ENCODE results near the gene TBX5. TPM values are rescaled to one million over a fixed set of nuclear protein-coding genes. Genes with fewer than 3 reads are reported as not detected.

TBX5 gene
- total and polyA plus RNA-seq, 2 of the 4 experiments (the other 2 are of a cell fraction): 13.3 to 14.7 TPM

DNA sequence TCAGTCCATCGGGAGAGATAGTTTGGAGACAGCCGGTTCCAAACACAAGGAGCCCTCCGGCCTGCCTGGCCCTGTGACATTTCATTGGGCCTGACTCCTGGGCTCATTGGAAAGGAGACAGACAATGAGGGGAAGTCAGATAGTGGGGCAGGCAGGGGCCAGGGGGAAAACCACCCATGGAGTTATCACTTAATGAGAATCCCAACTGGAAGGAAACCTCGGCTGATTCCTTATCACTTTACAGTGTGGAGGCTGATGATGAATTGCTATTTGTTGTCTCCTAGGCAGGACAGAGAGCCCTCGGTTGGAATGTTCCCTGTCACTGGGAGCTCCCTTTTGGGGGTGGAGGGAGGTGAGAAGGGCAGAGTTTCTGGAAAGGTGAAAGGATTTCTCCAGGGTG lies 44.4 kb downstream of the TBX5 start:
- no peak overlapping the region for H3K4ac ChIP-seq (ENCODE audit: low read depth, low read length)
- H2BK5ac ChIP-seq (ENCODE audit: low read depth, low read length, poor library complexity, severe bottlenecking): no peak overlapping the region
- no peaks in the 10 kb centered on the region; the same call in 1 of the 2 replicates for H3K9me3 ChIP-seq (ENCODE audit: control insufficient read depth, insufficient read depth, low read length)
- H4K5ac ChIP-seq (ENCODE audit: low read depth, low read length): no peak overlapping the region
- H3K79me1 ChIP-seq (ENCODE audit: low read depth in 1 of 2, low read length in 2 of 2): peaks cover 50 to 82% of the 10 kb centered on the region in 2 experiments
- no peak overlapping the region for H3K56ac ChIP-seq (ENCODE audit: extremely low read depth, insufficient read depth, low read length)
- WGBS, 2 experiments (ENCODE audit: extremely low coverage in 2 of 2, insufficient read length in 1 of 2): 53% methylated on average over 3 of the region's 5 CpGs; no CpG with 5 or more reads in 1 of the 2 experiments
- no peak overlapping the region for H4K91ac ChIP-seq (ENCODE audit: insufficient read depth, low read depth, low read length)
- no peak overlapping the region for H4K8ac ChIP-seq (ENCODE audit: low read depth in 2 of 2, low read length in 2 of 2)
- H2BK120ac ChIP-seq (ENCODE audit: low read depth, low read length): no peak overlapping the region
- no peaks in the 10 kb centered on the region for H3K27me3 ChIP-seq (ENCODE audit: control insufficient read depth, insufficient read depth, low read length)
- H2BK20ac ChIP-seq (ENCODE audit: low read depth, low read length): no peak overlapping the region
- in situ Hi-C loops (cut with MboI; ENCODE audit: low sequenced_read_pairs): no loop called here
- ChIA-PET CTCF (no interaction called here), POLR2A (ENCODE audit: unreplicated experiment) (no interaction called here)
- DNase-seq: no peak
- no peak overlapping the region for H2AFZ ChIP-seq (replicated peaks; ENCODE audit: low read length, poor library complexity)
- intact Hi-C loops (cut with micrococcal nuclease): no loop called here
- H3K4me1 ChIP-seq (ENCODE audit: control insufficient read depth, insufficient read depth, low read length): peaks cover 2% of the 10 kb centered on the region; the same call in 1 of the 2 replicates
- no peak overlapping the region for H3K14ac ChIP-seq (replicated peaks; ENCODE audit: low read depth, low read length)
- H3K9me1 ChIP-seq (ENCODE audit: insufficient read depth, low read length): peaks cover 14% of the 10 kb centered on the region; the same call in 1 of the 2 replicates
- no peak overlapping the region for H2BK15ac ChIP-seq (ENCODE audit: low read depth, low read length)
- no peak overlapping the region for H3K27ac ChIP-seq (ENCODE audit: insufficient read depth, low read length)
- dilution Hi-C loops (cut with HindIII; ENCODE audit: low sequenced_read_pairs, unreplicated experiment): no loop called here
- H3K18ac ChIP-seq (ENCODE audit: low read depth, low read length): no peak overlapping the region
- H4K20me1 ChIP-seq (ENCODE audit: insufficient read depth, low read length): peaks cover 20% of the 10 kb centered on the region; the same call in 1 of the 2 replicates
- H3K23ac ChIP-seq (ENCODE audit: low read depth, low read length): no peak overlapping the region
- H3K4me2 ChIP-seq (ENCODE audit: low read depth, low read length): no peak overlapping the region
- H3K36me3 ChIP-seq (ENCODE audit: control insufficient read depth, insufficient read depth, low read length): peaks cover 77% of the 10 kb centered on the region
- H3K4me3 ChIP-seq (ENCODE audit: insufficient read depth, low read depth, low read length): no peak overlapping the region
- H3K9ac ChIP-seq (ENCODE audit: low read depth, low read length): no peak overlapping the region
- no peak for TF ChIP-seq SMC3 (IDR thresholded peaks at IDR 0.05; ENCODE audit: low read depth, low read length)
- no peak for TF ChIP-seq RFX5 (IDR thresholded peaks at IDR 0.05; ENCODE audit: low read depth, low read length)
- TF ChIP-seq RAD21 (IDR thresholded peaks at IDR 0.05; ENCODE audit: low read length): no peak
- no peak for TF ChIP-seq BHLHE40 (IDR thresholded peaks at IDR 0.05; ENCODE audit: low read depth, low read length)
- TF ChIP-seq RCOR1 (IDR thresholded peaks at IDR 0.05; ENCODE audit: insufficient replicate concordance, low read length): no peak
- no peak for TF ChIP-seq CEBPB (IDR thresholded peaks at IDR 0.05; ENCODE audit: low read depth, low read length)
- TF ChIP-seq, protein P1, sequence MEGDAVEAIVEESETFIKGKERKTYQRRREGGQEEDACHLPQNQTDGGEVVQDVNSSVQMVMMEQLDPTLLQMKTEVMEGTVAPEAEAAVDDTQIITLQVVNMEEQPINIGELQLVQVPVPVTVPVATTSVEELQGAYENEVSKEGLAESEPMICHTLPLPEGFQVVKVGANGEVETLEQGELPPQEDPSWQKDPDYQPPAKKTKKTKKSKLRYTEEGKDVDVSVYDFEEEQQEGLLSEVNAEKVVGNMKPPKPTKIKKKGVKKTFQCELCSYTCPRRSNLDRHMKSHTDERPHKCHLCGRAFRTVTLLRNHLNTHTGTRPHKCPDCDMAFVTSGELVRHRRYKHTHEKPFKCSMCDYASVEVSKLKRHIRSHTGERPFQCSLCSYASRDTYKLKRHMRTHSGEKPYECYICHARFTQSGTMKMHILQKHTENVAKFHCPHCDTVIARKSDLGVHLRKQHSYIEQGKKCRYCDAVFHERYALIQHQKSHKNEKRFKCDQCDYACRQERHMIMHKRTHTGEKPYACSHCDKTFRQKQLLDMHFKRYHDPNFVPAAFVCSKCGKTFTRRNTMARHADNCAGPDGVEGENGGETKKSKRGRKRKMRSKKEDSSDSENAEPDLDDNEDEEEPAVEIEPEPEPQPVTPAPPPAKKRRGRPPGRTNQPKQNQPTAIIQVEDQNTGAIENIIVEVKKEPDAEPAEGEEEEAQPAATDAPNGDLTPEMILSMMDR (conservative IDR thresholded peaks at IDR 0.05; ENCODE audit: low read depth, low read length): no peak
- no peak for TF ChIP-seq MAZ (IDR thresholded peaks at IDR 0.05; ENCODE audit: borderline replicate concordance, low read depth, low read length)
- no peak for TF ChIP-seq MAFK (IDR thresholded peaks at IDR 0.05; ENCODE audit: low read depth, low read length)
- TF ChIP-seq, protein P2, sequence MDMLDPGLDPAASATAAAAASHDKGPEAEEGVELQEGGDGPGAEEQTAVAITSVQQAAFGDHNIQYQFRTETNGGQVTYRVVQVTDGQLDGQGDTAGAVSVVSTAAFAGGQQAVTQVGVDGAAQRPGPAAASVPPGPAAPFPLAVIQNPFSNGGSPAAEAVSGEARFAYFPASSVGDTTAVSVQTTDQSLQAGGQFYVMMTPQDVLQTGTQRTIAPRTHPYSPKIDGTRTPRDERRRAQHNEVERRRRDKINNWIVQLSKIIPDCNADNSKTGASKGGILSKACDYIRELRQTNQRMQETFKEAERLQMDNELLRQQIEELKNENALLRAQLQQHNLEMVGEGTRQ (IDR thresholded peaks at IDR 0.05; ENCODE audit: low read depth, low read length): no peak
- no peak for TF ChIP-seq MXI1 (IDR thresholded peaks at IDR 0.05; ENCODE audit: borderline replicate concordance, low read depth, low read length)
- TF ChIP-seq FOS (IDR thresholded peaks at IDR 0.05; ENCODE audit: low read depth, low read length): no peak
- TF ChIP-seq NFE2L2 (IDR thresholded peaks at IDR 0.05; ENCODE audit: low read depth, low read length): no peak
- TF ChIP-seq POLR2A (IDR thresholded peaks at IDR 0.05; ENCODE audit: low read depth, low read length): no peak
- no peak for TF ChIP-seq CHD1 (IDR thresholded peaks at IDR 0.05; ENCODE audit: low read depth, low read length)
- TF ChIP-seq, protein P3, sequence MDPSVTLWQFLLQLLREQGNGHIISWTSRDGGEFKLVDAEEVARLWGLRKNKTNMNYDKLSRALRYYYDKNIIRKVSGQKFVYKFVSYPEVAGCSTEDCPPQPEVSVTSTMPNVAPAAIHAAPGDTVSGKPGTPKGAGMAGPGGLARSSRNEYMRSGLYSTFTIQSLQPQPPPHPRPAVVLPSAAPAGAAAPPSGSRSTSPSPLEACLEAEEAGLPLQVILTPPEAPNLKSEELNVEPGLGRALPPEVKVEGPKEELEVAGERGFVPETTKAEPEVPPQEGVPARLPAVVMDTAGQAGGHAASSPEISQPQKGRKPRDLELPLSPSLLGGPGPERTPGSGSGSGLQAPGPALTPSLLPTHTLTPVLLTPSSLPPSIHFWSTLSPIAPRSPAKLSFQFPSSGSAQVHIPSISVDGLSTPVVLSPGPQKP (IDR thresholded peaks at IDR 0.05; ENCODE audit: borderline replicate concordance, low read depth, low read length): no peak
- H2AK9ac ChIP-seq (replicated peaks; ENCODE audit: low read depth, low read length, poor library complexity): no peak overlapping the region
- no peak for ATAC-seq (ENCODE audit: low read depth)
- no TSS peak for BruUV-seq (replicated peaks)
- no peak overlapping the region for H2AK5ac ChIP-seq (ENCODE audit: low read depth, low read length)
